NT2/D1 (cell line): ENCODE data around the gene BIRC5.
"Not testable (repeated sequence)": the region's sequence is repeated elsewhere in the genome, so short reads cannot be mapped to it uniquely, and the experiment has no call there.

Experiments
- DNase-seq: peaks from one replicate; pipeline ENCODE4 v3.0.0-alpha.2; 2011; ENCODE audit warnings: low read depth, low spot score
- H3K27me3 ChIP-seq: 2 replicates; pipeline ENCODE4 v1.6.0; 2011; ENCODE audit warnings: mild to moderate bottlenecking; ENCODE audit not compliant: insufficient read length, insufficient read depth
- H3K36me3 ChIP-seq: 2 replicates; pipeline ENCODE4 v1.6.1; 2011; ENCODE audit warnings: mild to moderate bottlenecking, low read length, mixed read lengths; ENCODE audit not compliant: insufficient read depth, insufficient read length
- H3K4me1 ChIP-seq: 2 replicates; pipeline ENCODE4 v1.5.1; 2011; ENCODE audit not compliant: insufficient read depth, insufficient read length
- H3K4me3 ChIP-seq: 2 replicates; pipeline ENCODE4 v1.5.1; 2011; ENCODE audit warnings: low read depth; ENCODE audit not compliant: insufficient read length
- H3K9ac ChIP-seq: 2 replicates; pipeline ENCODE4 v1.6.0; 2011; ENCODE audit warnings: low read depth; ENCODE audit not compliant: insufficient read length
- H3K9me3 ChIP-seq: 2 replicates; pipeline ENCODE4 v1.5.1; 2011; ENCODE audit warnings: mild to moderate bottlenecking, low read length; ENCODE audit not compliant: insufficient read depth
- SUZ12 ChIP-seq: IDR thresholded peaks from 2 replicates; pipeline ENCODE4 v1.6.1; 2011; ENCODE audit not compliant: insufficient read length, insufficient read depth; ENCODE audit errors: extremely low read depth
- YY1 ChIP-seq: IDR thresholded peaks from 2 replicates; pipeline ENCODE4 v1.6.1; 2011; ENCODE audit not compliant: insufficient read length, insufficient read depth
- ZNF274 ChIP-seq: IDR thresholded peaks from 2 replicates; pipeline ENCODE4 v1.6.1; 2011; ENCODE audit warnings: mild to moderate bottlenecking, low read depth, low read length

BIRC5 gene

DNA sequence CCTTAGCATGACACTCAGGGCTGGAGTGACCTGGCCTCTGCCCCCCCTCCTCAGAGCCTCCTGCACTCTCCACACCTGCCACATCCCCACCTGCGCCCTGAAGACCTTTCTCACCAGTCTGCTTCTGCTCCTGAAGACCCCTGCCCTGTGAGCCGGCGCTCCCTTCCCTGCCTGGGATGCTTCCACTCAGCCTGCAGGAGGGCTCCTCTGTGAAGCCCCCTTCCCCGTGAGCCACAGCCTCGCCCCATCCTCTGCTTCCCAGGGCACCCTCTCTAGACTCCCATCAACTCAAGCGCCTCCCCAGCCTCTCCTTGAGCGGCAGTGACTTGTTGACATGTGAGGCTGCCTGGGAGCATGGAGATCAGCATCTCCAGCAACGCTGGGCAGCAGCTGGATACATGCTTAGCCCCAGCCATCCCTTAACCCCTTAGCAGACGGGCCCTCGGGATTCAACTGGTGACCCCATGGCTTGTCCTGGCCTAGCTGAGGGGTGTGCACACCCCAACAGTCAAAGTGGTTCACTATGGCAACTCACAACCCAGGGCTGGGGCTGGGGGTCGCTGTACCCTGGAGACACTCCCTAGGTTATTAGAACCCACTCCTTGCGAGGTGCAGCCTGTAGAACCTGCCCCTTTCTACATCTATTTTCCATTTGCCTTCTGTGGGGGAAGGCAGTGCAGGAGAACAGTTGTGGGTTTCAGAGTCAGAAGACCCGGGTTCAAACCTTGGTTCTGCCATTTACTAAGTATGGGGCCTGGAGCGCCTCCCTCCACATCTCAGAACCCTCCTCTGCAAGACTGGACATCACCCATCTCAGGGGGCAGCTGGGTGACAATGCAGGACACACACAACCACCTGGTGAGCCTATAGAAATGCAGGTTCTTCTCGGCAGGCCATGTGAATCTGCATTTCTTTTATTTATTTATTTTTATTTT lies 38.9 kb downstream of the BIRC5 start:
- Histone ChIP-seq H3K27me3 (no peaks in the 10 kb centered on the region), H3K9me3 (no peaks in the 10 kb centered on the region), H3K4me3 (no peak overlapping the region), H3K4me1 (peaks cover 53% of the 10 kb centered on the region), H3K9ac (peak overlapping the region; percentile 51), H3K36me3 (no peaks in the 10 kb centered on the region)
- DNase-seq = no peak
- TF ChIP-seq ZNF274 (no peak), YY1 (no peak), SUZ12 (no peak)

DNA sequence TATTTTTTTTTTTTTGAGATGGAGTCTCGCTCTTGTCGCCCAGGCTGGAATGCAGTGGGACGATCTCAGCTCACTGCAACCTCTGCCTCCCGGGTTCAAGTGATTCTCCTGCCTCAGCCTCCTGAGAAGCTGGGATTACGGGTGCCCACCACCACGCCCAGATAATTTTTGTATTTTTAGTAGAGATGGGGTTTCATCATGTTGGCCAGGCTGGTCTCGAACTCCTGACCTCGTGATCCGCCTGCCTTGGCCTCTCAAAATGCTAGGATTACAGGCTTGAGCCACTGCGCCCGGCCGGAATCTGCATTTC lies 39.5 kb downstream of the BIRC5 start:
- not testable (repeated sequence) for H3K27me3 ChIP-seq, H3K36me3 ChIP-seq, DNase-seq, H3K9me3 ChIP-seq
- H3K4me3 ChIP-seq = peak overlapping the region; percentile 92
- peak overlapping the region; percentile 97 for H3K9ac ChIP-seq
- H3K4me1 ChIP-seq = peaks cover 54% of the 10 kb centered on the region

DNA sequence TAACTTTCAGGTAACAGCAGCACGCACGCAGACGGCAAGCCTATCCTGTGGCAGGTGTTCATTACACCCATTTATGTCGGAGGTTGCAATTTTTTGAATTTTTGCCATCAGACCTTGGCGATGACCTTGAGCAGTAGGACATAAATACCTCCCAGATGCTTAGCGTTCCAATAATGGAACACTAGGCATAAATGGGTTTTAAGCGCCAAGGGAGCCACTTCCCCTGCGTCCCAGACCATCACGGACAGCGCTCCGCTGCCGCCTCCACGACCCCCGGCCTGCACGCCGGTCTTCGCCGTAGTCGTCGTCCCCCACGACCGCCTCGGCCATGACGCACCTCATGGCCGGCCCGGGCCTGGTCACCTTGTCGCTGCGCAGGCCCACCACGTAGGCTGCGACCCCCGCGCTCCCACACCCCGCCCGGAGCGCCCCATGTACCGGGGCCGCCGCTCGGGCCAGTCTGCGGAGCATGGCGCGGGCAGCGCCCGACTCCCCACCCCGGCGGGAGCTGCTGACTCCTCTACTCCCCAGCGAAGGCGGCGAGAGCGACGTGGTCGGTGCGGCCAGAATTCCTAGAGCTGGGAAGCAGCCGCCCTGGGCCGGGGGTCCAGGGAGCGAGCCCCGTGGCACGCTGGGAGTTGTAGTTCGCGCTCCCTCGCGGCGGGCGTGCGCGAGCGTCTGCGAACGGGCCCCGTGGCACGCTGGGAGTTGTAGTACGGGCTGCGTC lies 40.1 kb downstream of the BIRC5 start:
- no peak for TF ChIP-seq ZNF274
- TF ChIP-seq SUZ12 = no peak
- no peak for TF ChIP-seq YY1
- Histone ChIP-seq H3K36me3 (no peaks in the 10 kb centered on the region), H3K4me1 (peaks cover 52% of the 10 kb centered on the region), H3K9me3 (no peaks in the 10 kb centered on the region), H3K9ac (peak overlapping the region; percentile 97), H3K27me3 (no peaks in the 10 kb centered on the region), H3K4me3 (peak overlapping the region; percentile 92)
- DNase-seq = peak; percentile 87

DNA sequence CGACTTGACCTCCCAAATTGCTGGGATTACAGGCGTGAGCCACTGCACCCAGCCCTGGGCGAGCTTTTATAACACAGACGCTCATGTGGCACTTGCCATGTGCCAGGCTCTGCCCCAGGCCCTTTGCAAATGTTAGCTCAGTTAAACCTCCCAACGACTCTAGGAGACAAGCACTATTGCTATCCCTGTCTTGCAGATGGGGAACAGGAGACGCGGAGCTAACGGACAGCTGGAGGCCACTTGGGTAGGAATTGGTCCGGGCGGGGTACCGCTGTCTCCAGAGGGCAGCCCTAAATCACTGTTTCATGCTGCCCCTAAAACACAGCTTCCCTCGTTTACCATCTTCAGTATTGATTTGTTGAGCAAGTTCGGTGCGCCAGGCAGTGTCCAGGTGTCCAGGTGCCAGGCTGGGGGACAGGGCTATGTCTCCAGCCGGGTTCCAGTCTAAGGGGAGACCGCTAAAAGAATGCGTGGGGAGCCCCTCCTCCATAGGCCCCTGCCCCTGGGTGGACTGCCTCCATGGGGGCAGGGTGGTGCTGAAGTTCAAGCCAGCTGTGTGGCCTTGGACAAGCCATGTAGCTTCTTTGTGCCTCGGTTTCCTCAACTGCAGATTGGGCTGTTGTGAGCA lies 41.1 kb downstream of the BIRC5 start:
- DNase-seq = no peak
- no peak for TF ChIP-seq YY1

DNA sequence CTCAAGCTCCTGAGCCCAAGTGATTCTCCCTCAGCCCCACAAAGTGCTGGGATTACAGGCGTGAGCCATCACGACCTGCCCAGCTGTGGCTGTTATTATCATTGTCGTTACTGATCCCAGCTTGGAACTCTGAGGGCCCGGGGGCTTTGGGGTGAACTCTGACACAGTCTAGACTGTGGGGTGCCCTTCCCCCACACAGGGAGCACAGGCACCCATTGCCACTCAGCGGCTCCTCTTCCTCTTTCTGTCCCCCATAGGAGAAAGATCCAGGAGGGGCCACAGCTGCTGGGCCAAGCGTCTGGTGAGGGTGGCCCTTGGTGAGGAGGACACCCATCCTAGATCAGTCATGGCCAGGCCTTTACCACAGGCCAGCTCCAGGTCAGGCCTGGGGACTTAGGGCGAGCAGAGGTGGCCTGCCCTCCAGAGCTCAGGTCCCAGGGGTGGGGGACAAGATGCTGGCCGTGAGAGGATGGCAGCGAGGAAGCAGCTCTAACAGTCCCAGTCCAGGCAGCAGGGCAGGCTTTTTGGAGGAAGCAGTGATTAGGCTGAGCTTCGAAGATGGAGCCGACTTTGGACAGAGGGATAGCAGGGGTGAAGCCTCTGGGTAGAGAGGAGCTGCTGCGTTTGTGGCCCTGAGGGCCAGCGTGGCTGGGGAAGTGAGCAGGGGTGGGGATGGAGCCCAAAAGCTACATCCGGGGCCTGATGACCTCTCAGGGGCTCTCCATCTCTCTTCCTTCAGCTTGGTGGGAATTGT lies 42.1 kb downstream of the BIRC5 start:
- no peak for DNase-seq
- TF ChIP-seq SUZ12 (no peak), ZNF274 (no peak), YY1 (no peak)
- H3K36me3 ChIP-seq = no peaks in the 10 kb centered on the region
- H3K4me3 ChIP-seq = no peak overlapping the region
- H3K27me3 ChIP-seq = no peaks in the 10 kb centered on the region
- H3K9ac ChIP-seq = no peak overlapping the region
- no peaks in the 10 kb centered on the region for H3K9me3 ChIP-seq
- H3K4me1 ChIP-seq = peaks cover 38% of the 10 kb centered on the region

More for the DNA sequence above, 41.1 kb downstream of the BIRC5 start:
- Histone ChIP-seq H3K36me3 (no peaks in the 10 kb centered on the region), H3K9ac (no peak overlapping the region), H3K27me3 (no peaks in the 10 kb centered on the region), H3K9me3 (no peaks in the 10 kb centered on the region), H3K4me1 (peaks cover 44% of the 10 kb centered on the region), H3K4me3 (no peak overlapping the region)

DNA sequence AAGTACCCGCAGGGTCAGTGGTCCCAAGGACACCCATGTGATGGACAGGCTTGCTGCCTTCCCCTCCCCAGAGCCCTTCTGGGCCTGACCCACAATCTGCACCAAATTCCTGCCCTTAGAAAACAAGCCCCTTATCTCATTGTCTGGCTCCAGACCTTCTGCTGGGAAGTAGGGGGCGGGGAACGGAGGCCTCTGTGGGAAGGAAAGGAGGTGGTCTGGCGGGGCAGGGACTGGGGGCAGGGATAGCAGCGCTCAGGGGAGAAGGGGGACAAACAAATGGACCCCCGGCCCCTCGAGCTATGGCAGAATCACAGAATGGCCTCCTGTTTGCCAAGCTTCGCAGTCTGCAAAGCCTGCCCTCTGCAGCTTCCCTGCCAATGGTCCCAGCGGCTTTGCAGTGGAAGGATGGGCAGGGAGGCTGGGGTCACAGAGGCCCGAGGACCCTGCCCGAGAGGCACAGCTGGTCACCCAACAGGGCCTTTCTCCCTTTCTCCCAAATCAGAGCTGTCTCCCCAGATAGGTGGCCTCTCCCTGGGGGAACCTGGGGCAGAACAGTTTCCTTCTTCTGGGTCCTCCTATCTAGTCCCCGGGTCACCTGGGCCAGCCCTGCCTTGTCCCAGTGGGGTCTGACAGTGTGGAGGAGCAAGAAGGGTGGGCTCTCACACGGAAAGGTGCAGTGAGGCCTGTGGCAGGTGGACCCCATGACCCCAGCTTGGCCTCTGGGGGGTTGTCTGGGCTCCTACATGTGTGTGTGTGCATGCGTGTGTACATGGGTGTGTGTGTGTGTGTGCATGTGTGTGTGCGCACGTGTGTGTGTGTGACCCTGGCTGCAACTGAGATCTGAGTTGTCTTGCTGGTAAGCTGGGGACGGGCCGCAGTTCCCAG lies 42.9 kb downstream of the BIRC5 start:
- H3K27me3 ChIP-seq = no peaks in the 10 kb centered on the region
- no peaks in the 10 kb centered on the region for H3K9me3 ChIP-seq
- no peak overlapping the region for H3K9ac ChIP-seq
- peaks cover 34% of the 10 kb centered on the region for H3K4me1 ChIP-seq
- H3K36me3 ChIP-seq = no peaks in the 10 kb centered on the region
- DNase-seq = no peak
- TF ChIP-seq SUZ12 = no peak
- no peak for TF ChIP-seq ZNF274
- TF ChIP-seq YY1 = no peak
- no peak overlapping the region for H3K4me3 ChIP-seq
